Activated CD4-positive, alpha-beta T cell treated with anti-CD3 and anti-CD28 coated beads for 36 hours (primary cell): Measurements from ENCODE around the gene KCNIP3. TPM values are rescaled to one million over a fixed set of nuclear protein-coding genes. Genes with fewer than 3 reads are reported as not detected.

Experiments
- ATAC-seq: fragments of 200-7000 bp; cut with Tn5 transposase; one replicate; pipeline ENCODE4 v1.10.0; 2021; ENCODE audit warnings: mild to moderate bottlenecking, moderate library complexity
- CTCF ChIA-PET: fragments of 350-600 bp; sonication (Branson Sonifier 250); formaldehyde crosslinking; loops from one replicate; lab custom pipeline; 2021; ENCODE audit warnings: antibody characterized with exemption; lab: Charles Lee
- POLR2A ChIA-PET: fragments of 350-600 bp; sonication (Branson Sonifier 250); formaldehyde crosslinking; loops from one replicate; lab custom pipeline; 2021; ENCODE audit warnings: antibody characterized with exemption, inconsistent platforms; lab: Charles Lee
- DNase-seq: peaks from one replicate; pipeline ENCODE4 v3.0.0-alpha.2; 2020
- H3K27ac Mint-ChIP-seq: one replicate; pipeline ENCODE4 v1.8.0; 2021; ENCODE audit warnings: mixed read lengths
- H3K27me3 Mint-ChIP-seq: one replicate; pipeline ENCODE4 v1.8.0; 2021; ENCODE audit warnings: mixed read lengths
- H3K36me3 Mint-ChIP-seq: one replicate; pipeline ENCODE4 v1.8.0; 2021; ENCODE audit warnings: low read depth, mixed read lengths
- H3K4me1 Mint-ChIP-seq: one replicate; pipeline ENCODE4 v1.8.0; 2021; ENCODE audit warnings: mixed read lengths
- H3K4me3 Mint-ChIP-seq: one replicate; pipeline ENCODE4 v1.8.0; 2021; ENCODE audit warnings: mild to moderate bottlenecking, moderate library complexity, mixed read lengths
- H3K9me3 Mint-ChIP-seq: one replicate; pipeline ENCODE4 v1.8.0; 2021; ENCODE audit warnings: low read depth, mixed read lengths
- intact Hi-C, 2 experiments: fragments of 100-400 bp; cut with DNase I in 1 of 2; cut with micrococcal nuclease in 1 of 2; formaldehyde crosslinking; loops; one replicate each; pipeline versions ENCODE4 v1.14.2 to v1.15.1; 2022 to 2024; cut with DNase I, micrococcal nuclease
- total RNA-seq, 2 experiments: library from RNA; stranded (reverse); gene quantifications; one replicate each; pipeline ENCODE4 v1.2.3, GENCODE V29; 2021

The KCNIP3 gene
- total RNA-seq, result not detected

GRCh38 chr2:95296880-95297487 lies at the start of gene KCNIP3:
Gene KCNIP3 (plus strand): TSS chr2:95297347. CDS start chr2:95297439, 92 bp downstream.
- Mint-ChIP-seq H3K4me1 (peaks cover 1% of the 10 kb centered on the region), H3K4me3 (no peak within 1 kb of the TSS), H3K36me3 (no peaks in the 10 kb centered on the region), H3K27me3 (no peaks in the 10 kb centered on the region), H3K9me3 (peaks cover 4% of the 10 kb centered on the region), H3K27ac (no peak within 1 kb of the TSS)
- CTCF ChIA-PET, result no interaction called here
- intact Hi-C loops, result no loop called here
- no peak for ATAC-seq
- DNase-seq, result no peak
- POLR2A ChIA-PET, result no interaction called here

- H3K27ac Mint-ChIP-seq, result no peak overlapping the region
- H3K4me1 Mint-ChIP-seq, result no peaks in the 10 kb centered on the region
- no peaks in the 10 kb centered on the region for H3K36me3 Mint-ChIP-seq
- H3K27me3 Mint-ChIP-seq, result peaks cover 9% of the 10 kb centered on the region
- intact Hi-C loops, result no loop called here
- no peak overlapping the region for H3K4me3 Mint-ChIP-seq
- no peak for DNase-seq
- H3K9me3 Mint-ChIP-seq, result peaks cover 22% of the 10 kb centered on the region
- CTCF ChIA-PET, result no interaction called here
- POLR2A ChIA-PET, result no interaction called here
- ATAC-seq, result no peak
These were observed 38.9 kb upstream of the KCNIP3 start for GRCh38 chr2:95258271-95258670.

- no peaks in the 10 kb centered on the region for H3K36me3 Mint-ChIP-seq
- peaks cover 15% of the 10 kb centered on the region for H3K9me3 Mint-ChIP-seq
- ATAC-seq (no peak), DNase-seq (no peak)
- intact Hi-C loops, result no loop called here
- peaks cover 9% of the 10 kb centered on the region for H3K27me3 Mint-ChIP-seq
- no peaks in the 10 kb centered on the region for H3K4me1 Mint-ChIP-seq
- POLR2A ChIA-PET, result interaction anchor here (0.7 kb wide), 1 partner anchor 264 kb away, joined by 4 read pairs; no protein-coding TSS in a partner anchor
- no peak overlapping the region for H3K27ac Mint-ChIP-seq
- CTCF ChIA-PET, result interaction anchor here (0.6 kb wide), 1 partner anchor 274 kb away, joined by 3 read pairs; no protein-coding TSS in a partner anchor
- H3K4me3 Mint-ChIP-seq, result no peak overlapping the region
These were observed 36.8 kb upstream of the KCNIP3 start for GRCh38 chr2:95260028-95261023.

DNA sequence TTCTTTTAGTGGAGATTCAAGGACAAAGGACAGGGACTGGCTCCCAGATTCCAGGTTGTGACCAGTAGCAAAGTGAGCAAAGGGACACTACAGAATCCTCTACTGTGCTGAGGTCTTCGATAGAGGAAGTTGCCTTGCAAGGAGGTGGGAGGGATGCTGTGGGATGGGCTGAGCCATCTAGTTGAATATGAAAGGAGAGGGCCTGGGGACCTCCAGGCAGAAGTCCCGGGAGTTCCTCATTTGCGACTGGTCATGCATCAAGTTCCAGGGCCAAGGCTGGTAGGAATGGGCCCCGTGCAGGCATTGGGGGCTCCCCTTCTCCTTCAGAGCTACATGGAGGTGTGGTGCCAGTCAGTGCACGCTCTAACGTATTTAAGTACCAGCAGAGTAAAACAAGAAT lies 35.5 kb upstream of the KCNIP3 start:
- H3K36me3 Mint-ChIP-seq, result no peaks in the 10 kb centered on the region
- CTCF ChIA-PET, result no interaction called here
- H3K27ac Mint-ChIP-seq, result no peak overlapping the region
- H3K4me1 Mint-ChIP-seq, result no peaks in the 10 kb centered on the region
- POLR2A ChIA-PET, result interaction anchor here (0.7 kb wide), 1 partner anchor 70 kb away, joined by 3 read pairs; no protein-coding TSS in a partner anchor
- no peak overlapping the region for H3K4me3 Mint-ChIP-seq
- no peak for DNase-seq
- intact Hi-C loops, result no loop called here
- peaks cover 9% of the 10 kb centered on the region for H3K27me3 Mint-ChIP-seq
- no peak for ATAC-seq
- peaks cover 7% of the 10 kb centered on the region for H3K9me3 Mint-ChIP-seq

DNA sequence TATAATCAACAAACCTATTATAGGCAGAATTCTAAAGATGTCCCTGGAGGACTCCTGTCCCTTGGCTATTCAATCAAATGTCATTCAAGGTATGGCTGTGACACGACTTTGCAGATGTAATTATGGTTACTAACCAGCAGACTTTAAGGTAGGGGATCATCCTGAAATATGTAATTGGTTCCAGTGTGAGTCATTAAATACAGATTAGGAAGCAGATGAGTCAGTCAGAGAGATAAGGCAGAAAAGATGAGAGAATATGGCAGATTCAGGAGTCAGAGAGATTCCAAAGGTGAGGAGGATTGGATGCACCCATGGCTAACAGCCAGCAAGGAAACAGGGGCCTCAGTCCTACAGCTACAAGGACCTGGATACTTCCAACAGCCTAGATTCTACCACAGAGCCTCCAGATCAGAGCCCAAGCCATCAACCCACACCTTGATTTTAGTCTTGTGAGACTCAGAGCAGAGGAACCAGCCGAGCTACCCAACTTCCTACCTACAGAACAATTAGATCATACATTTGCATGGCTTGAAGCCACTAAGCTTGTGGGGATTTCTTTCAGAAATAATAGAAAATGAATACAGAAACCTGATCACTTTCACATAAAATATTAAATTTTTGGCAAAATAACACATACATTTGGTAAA lies 34.1 kb upstream of the KCNIP3 start:
- DNase-seq, result no peak
- no peak for ATAC-seq
- ChIA-PET POLR2A (no interaction called here), CTCF (no interaction called here)
- H3K9me3 Mint-ChIP-seq, result peaks cover 4% of the 10 kb centered on the region
- no peak overlapping the region for H3K4me3 Mint-ChIP-seq
- H3K27me3 Mint-ChIP-seq, result peaks cover 9% of the 10 kb centered on the region
- no peaks in the 10 kb centered on the region for H3K36me3 Mint-ChIP-seq
- intact Hi-C loops, result no loop called here
- H3K27ac Mint-ChIP-seq, result no peak overlapping the region
- H3K4me1 Mint-ChIP-seq, result no peaks in the 10 kb centered on the region

GRCh38 chr2:95264624-95265023 lies 32.5 kb upstream of the KCNIP3 start:
- ATAC-seq (no peak), DNase-seq (no peak)

DNA sequence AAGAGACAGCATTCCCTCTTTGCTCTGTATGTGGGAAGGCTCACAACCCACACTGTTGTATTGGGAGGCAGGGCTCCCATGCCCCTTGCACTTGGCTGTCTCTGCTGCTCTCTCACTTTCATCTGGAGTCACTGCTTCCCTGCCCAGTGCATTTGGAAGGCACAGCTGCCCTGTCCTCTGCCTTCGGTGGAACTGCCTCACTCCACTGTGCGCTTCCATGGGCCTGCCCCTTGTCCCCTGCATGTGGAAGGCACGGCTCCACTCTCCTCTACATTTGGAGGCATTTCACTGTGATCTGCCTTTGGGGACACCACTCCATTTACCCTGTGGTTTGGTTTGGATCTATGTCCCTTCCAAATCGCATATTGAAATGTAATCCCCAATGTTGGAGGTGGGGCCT lies 32.0 kb upstream of the KCNIP3 start:
- no peak for DNase-seq
- no peak for ATAC-seq
- Mint-ChIP-seq H3K4me3 (no peak overlapping the region), H3K9me3 (no peaks in the 10 kb centered on the region), H3K36me3 (no peaks in the 10 kb centered on the region), H3K4me1 (no peaks in the 10 kb centered on the region), H3K27ac (no peak overlapping the region), H3K27me3 (peaks cover 5% of the 10 kb centered on the region)
- intact Hi-C loops, result no loop called here
- CTCF ChIA-PET, result no interaction called here
- POLR2A ChIA-PET, result no interaction called here

More at GRCh38 chr2:95264624-95265023, 32.5 kb upstream of the KCNIP3 start:
- CTCF ChIA-PET, result no interaction called here
- POLR2A ChIA-PET, result no interaction called here
- intact Hi-C loops, result no loop called here
- no peak overlapping the region for H3K27ac Mint-ChIP-seq
- H3K4me3 Mint-ChIP-seq, result no peak overlapping the region
- no peaks in the 10 kb centered on the region for H3K36me3 Mint-ChIP-seq
- no peaks in the 10 kb centered on the region for H3K4me1 Mint-ChIP-seq
- H3K9me3 Mint-ChIP-seq, result no peaks in the 10 kb centered on the region
- H3K27me3 Mint-ChIP-seq, result peaks cover 7% of the 10 kb centered on the region

DNA sequence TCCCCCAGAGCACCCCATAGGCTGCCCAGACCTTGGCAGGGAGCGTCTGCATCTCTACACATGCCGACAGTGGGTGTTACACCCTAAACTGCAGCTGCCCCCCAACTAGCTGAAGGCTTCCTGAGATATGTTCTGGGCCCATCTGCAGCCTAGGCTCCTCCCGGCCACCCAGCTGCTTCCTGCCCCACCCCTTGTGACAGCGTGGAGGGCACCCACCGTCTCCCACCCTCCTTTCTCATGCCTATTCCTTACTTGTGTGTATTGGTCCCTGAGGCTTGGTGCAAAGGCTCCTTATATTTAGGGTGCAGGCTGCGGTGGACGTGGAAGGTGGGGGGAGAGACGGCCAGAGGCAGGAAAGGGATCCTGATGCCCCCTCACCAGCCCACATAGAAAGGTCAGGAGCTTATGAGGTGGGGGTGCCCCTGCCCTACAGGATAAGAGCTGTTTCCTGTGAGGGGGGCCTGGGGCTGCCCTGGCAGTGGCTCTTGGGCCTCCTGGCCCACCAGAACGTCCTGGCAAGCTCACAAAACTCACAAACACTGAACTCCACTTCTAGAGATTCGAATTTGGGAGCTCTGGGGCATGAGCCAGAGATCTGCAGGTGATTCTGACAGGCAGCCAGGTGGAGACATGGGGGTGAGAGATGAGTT lies 30.2 kb upstream of the KCNIP3 start:
- ChIA-PET POLR2A (no interaction called here), CTCF (interaction anchor here (1.0 kb wide), 1 partner anchor 17 kb away, joined by 3 read pairs; no protein-coding TSS in a partner anchor)
- no peak for ATAC-seq
- no peaks in the 10 kb centered on the region for H3K36me3 Mint-ChIP-seq
- no peak for DNase-seq
- no peak overlapping the region for H3K27ac Mint-ChIP-seq
- intact Hi-C loops, result no loop called here
- H3K9me3 Mint-ChIP-seq, result no peaks in the 10 kb centered on the region
- no peaks in the 10 kb centered on the region for H3K4me1 Mint-ChIP-seq
- no peak overlapping the region for H3K4me3 Mint-ChIP-seq
- H3K27me3 Mint-ChIP-seq, result no peaks in the 10 kb centered on the region

DNA sequence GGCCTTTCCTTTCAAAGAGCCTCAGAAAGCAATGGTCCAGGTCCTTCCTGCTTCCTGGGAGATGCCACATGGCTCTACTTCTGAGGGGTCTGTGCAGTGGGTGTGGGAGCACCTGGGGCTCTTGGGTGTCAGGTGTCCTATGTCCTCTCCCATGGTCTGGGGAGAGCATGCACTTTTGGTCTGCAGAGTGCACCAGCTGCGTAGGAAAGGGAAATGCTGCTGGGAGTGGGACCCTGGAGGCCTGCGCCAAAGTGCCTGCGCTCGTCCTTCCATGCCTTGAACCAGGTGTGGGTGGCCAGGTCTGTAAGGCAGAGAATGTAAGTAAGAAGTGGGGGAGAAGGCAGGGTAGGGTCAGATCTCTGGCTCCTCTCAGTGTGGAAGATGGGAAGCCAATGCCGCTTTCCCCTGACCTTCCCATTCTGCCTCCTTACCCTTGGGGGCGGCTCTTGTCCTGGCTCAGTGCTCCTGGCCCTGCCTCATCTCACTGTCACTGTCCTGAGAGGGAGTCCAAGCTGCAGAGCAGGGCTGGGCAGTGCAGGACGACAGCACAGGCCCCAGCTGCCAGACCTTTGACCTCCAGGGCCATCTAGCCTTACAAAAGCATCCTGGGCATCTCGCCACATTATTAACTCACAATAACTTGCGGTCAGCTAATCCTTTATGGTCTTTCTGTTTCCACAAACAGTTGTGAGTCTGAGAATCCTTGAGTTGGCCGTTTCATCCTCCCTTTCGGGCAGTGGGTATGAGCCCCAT lies 29.5 kb upstream of the KCNIP3 start:
- no peak overlapping the region for H3K4me3 Mint-ChIP-seq
- ATAC-seq (no peak), DNase-seq (no peak)
- H3K27ac Mint-ChIP-seq, result no peak overlapping the region
- CTCF ChIA-PET, result no interaction called here
- H3K4me1 Mint-ChIP-seq, result no peaks in the 10 kb centered on the region
- POLR2A ChIA-PET, result no interaction called here
- H3K9me3 Mint-ChIP-seq, result no peaks in the 10 kb centered on the region
- no peaks in the 10 kb centered on the region for H3K27me3 Mint-ChIP-seq
- intact Hi-C loops, result no loop called here
- no peaks in the 10 kb centered on the region for H3K36me3 Mint-ChIP-seq

DNA sequence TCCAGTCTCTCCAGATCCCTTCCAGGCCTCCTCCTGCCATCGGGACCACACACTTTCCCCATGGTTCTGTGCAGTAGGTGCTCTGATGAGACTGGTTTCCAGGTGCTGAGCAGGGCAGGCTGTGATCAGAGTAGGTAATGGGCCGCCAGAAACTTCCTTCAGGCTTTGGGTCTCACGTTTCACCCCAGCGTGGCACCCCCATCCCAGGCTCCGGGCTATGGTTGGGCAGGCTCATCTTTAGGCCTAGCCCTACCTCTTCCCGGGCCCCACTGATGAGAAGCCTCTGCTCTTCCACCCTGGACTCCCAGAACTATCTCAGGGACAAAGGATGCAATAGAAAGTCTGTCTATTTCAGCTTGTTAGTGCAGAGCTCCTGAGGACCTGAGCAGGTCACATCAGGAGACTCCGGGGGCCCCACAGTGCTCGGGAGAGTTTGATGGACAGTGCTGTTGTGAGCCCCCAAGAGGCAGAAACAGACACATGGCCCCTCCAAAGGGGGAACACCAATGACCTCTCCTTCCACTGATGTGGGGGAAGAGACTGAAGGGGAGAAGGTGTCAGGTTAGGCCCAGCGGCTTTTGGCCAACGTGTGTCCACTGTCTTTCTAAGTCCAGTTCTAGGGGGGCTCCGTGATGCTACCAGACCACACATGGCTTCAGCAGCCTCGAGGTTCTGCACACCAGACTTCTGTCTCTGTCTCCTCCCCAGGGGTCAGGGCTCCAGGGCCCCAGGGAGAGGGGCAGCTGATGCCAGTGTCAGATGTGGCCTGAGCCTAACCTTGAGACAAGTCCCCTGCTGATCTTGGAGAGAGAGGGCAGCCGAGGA lies 28.7 kb upstream of the KCNIP3 start:
- ATAC-seq (no peak), DNase-seq (no peak)
- Mint-ChIP-seq H3K4me1 (no peaks in the 10 kb centered on the region), H3K9me3 (no peaks in the 10 kb centered on the region), H3K4me3 (no peak overlapping the region), H3K27ac (no peak overlapping the region), H3K36me3 (no peaks in the 10 kb centered on the region), H3K27me3 (no peaks in the 10 kb centered on the region)
- ChIA-PET POLR2A (no interaction called here), CTCF (no interaction called here)
- intact Hi-C loops, result no loop called here
